CD14-positive monocyte (primary cell): ENCODE measurements around the gene LRRN2. TPM values are rescaled to one million over a fixed set of nuclear protein-coding genes. Genes with fewer than 3 reads are reported as not detected.

Experiments used
- DNase-seq, 3 donors: peaks; one replicate each; pipeline ENCODE4 v3.0.0-alpha.2; 2011 to 2022
- H2AFZ ChIP-seq: 2 replicates; pipeline ENCODE4 v1.6.0; 2012; ENCODE audit warnings: mild to moderate bottlenecking, low read depth, low read length, inconsistent platforms; ENCODE audit not compliant: insufficient read depth, poor library complexity, severe bottlenecking
- H3K27ac ChIP-seq, 2 donors: 1 replicate in 1 of 2; 2 replicates in 1 of 2; pipeline ENCODE4 v1.5.1; 2012 to 2013; ENCODE audit warnings: low read length in 2 of 2, control low read depth in 1 of 2, inconsistent platforms in 1 of 2, low read depth in 1 of 2, mild to moderate bottlenecking in 1 of 2
- H3K27me3 ChIP-seq, 2 donors: one replicate each; pipeline versions ENCODE4 v1.6.0 to v1.6.1; 2011 to 2013; ENCODE audit warnings: low read length in 2 of 2; ENCODE audit not compliant: control insufficient read depth in 2 of 2, insufficient read depth in 2 of 2
- H3K36me3 ChIP-seq, 2 donors: replicated peaks in 1 of 2; 1 replicate in 1 of 2; 2 replicates in 1 of 2; pipeline versions ENCODE4 v1.5.1 to v1.6.1; 2012 to 2013; ENCODE audit warnings: low read length in 2 of 2, control low read depth in 1 of 2, inconsistent platforms in 1 of 2, mild to moderate bottlenecking in 1 of 2; ENCODE audit not compliant: insufficient read depth in 2 of 2, control insufficient read depth in 1 of 2
- H3K4me1 ChIP-seq, 2 donors: 1 replicate in 1 of 2; 2 replicates in 1 of 2; pipeline versions ENCODE4 v1.5.1 to v1.6.1; 2012 to 2013; ENCODE audit warnings: low read length in 2 of 2, control low read depth in 1 of 2, inconsistent platforms in 1 of 2, mild to moderate bottlenecking in 1 of 2, moderate library complexity in 1 of 2; ENCODE audit not compliant: insufficient read depth in 2 of 2, control insufficient read depth in 1 of 2
- H3K4me2 ChIP-seq: replicated peaks from 2 replicates; pipeline ENCODE3; 2012; ENCODE audit warnings: low read length, moderate library complexity, mild to moderate bottlenecking; ENCODE audit not compliant: poor library complexity, severe bottlenecking; ENCODE audit errors: extremely low read depth
- H3K4me3 ChIP-seq, 3 experiments: fragments of 200-600 bp in 1 of 3; sonication (generic) in 1 of 3; replicated peaks in 1 of 3; 1 replicate in 2 of 3; 2 replicates in 1 of 3; pipeline ENCODE4 v1.5.1; 2011 to 2013; ENCODE audit warnings: low read length in 3 of 3, mild to moderate bottlenecking in 3 of 3, control low read depth in 2 of 3, low read depth in 2 of 3, inconsistent platforms in 1 of 3, moderate library complexity in 1 of 3
- H3K79me2 ChIP-seq: 2 replicates; pipeline ENCODE4 v1.6.0; 2012; ENCODE audit warnings: mild to moderate bottlenecking, control low read depth, inconsistent platforms, low read length, moderate library complexity; ENCODE audit not compliant: insufficient read depth
- H3K9ac ChIP-seq: 2 replicates; pipeline ENCODE4 v1.6.0; 2017; ENCODE audit warnings: low read length, mild to moderate bottlenecking; ENCODE audit not compliant: insufficient read depth, poor library complexity, severe bottlenecking
- H3K9me3 ChIP-seq, 2 donors: replicated peaks in 1 of 2; 1 replicate in 1 of 2; 2 replicates in 1 of 2; pipeline versions ENCODE4 v1.5.1 to v1.6.1; 2012 to 2013; ENCODE audit warnings: low read length in 2 of 2, control low read depth in 1 of 2; ENCODE audit not compliant: control insufficient read depth in 1 of 2, insufficient read depth in 1 of 2
- H4K20me1 ChIP-seq: 2 replicates; pipeline ENCODE4 v1.6.0; 2012; ENCODE audit warnings: mild to moderate bottlenecking, low read length, control low read depth, moderate library complexity; ENCODE audit not compliant: insufficient read depth
- H3K27ac Mint-ChIP-seq, 7 donors: one replicate each; pipeline ENCODE4 v1.8.0; 2020; ENCODE audit warnings: mild to moderate bottlenecking in 7 of 7, mixed read lengths in 7 of 7, moderate library complexity in 6 of 7, inconsistent platforms in 2 of 7
- H3K27me3 Mint-ChIP-seq, 3 donors: one replicate each; pipeline ENCODE4 v1.8.0; 2021 to 2022; ENCODE audit warnings: low read depth in 3 of 3, mild to moderate bottlenecking in 3 of 3, mixed read lengths in 3 of 3, moderate library complexity in 3 of 3, inconsistent platforms in 1 of 3
- H3K36me3 Mint-ChIP-seq, 2 donors: one replicate each; pipeline ENCODE4 v1.8.0; 2020; ENCODE audit warnings: mixed read lengths in 2 of 2, inconsistent platforms in 1 of 2, mild to moderate bottlenecking in 1 of 2
- H3K4me1 Mint-ChIP-seq: one replicate; pipeline ENCODE4 v1.8.0; 2020; ENCODE audit warnings: mild to moderate bottlenecking, mixed read lengths
- H3K4me3 Mint-ChIP-seq, 2 donors: one replicate each; pipeline ENCODE4 v1.8.0; 2020; ENCODE audit warnings: mild to moderate bottlenecking in 2 of 2, mixed read lengths in 2 of 2, moderate library complexity in 1 of 2
- H3K9me3 Mint-ChIP-seq, 7 donors: one replicate each; pipeline ENCODE4 v1.8.0; 2020 to 2022; ENCODE audit warnings: mixed read lengths in 7 of 7, mild to moderate bottlenecking in 6 of 7, moderate library complexity in 6 of 7, inconsistent platforms in 2 of 7
- CTCF ChIP-seq: fragments of 200-600 bp; IDR thresholded peaks from one replicate; pipeline ENCODE4 v1.8.0; 2022; ENCODE audit warnings: antibody characterized with exemption, mild to moderate bottlenecking
- WGBS: methylation state at CpG from one replicate; pipeline ENCODE4 v1.1.5; 2013; ENCODE audit warnings: missing lambda C conversion rate; ENCODE audit not compliant: insufficient coverage; 5-methylcytosine and 5-hydroxymethylcytosine counted together
- intact Hi-C, 2 donors: fragments of 100-400 bp; cut with micrococcal nuclease; formaldehyde crosslinking; loops; one replicate each; pipeline versions ENCODE4 v1.15.0 to v1.15.1; 2023
- polyA plus RNA-seq, 3 donors: library from polyadenylated mRNA; depleted of rRNA in 1 of 3; unstranded in 2 of 3; stranded (reverse) in 1 of 3; fragments of 300-500 nt in 2 of 3; fragments of >200 nt in 1 of 3; fragmentation: Illumina TruSeq in 2 of 3; gene quantifications; 1 replicate in 2 of 3; 2 replicates in 1 of 3; pipeline ENCODE4 v1.2.3, GENCODE V29; 2012 to 2021

Gene LRRN2
- polyA plus RNA-seq, 3 donors: not detected

DNA sequence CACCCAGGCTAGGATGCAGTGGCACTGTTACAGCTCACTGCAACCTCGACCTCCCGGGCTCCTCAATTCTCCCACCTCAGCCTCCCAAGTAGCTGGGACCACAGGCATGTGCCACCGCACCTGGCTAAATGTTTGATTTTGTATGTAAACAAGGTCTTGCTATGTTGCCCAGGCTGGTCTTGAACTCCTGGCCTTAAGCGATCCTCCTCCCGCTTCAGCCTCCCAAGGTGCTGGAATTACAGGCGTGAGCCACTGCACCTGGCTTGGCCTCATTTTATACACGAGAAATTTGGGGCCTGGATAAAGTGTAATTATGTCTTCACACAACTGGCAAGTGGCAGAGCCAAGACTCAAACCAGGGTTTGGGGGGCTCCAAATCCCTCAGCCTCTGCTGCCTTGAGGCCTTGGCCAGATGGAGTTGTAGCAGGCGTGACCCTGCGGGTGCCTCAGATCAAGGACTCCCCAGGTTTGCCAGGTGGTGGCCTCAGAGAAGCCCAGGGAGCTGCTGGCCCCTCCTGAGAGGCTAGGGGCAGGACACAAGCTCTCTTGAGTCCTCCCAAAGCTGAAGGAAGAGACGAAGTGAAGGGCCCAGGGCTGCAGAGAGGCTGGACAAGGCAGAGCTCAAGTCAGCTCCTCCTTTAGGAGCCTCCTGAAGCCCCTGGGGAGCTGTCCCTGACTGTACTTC lies 107.6 kb downstream of the LRRN2 start:
- no peak for DNase-seq
- TF ChIP-seq CTCF: no peak
- H3K4me3 Mint-ChIP-seq: no peak overlapping the region
- peaks cover 0 to 2% (median 0%) of the 10 kb centered on the region in 7 donors for H3K9me3 Mint-ChIP-seq
- peaks cover 13 to 47% of the 10 kb centered on the region in 2 donors for H3K36me3 ChIP-seq
- H3K36me3 Mint-ChIP-seq: peaks cover 42 to 67% of the 10 kb centered on the region in 2 donors
- no peak overlapping the region for H2AFZ ChIP-seq
- peak overlapping the region; percentile 59 for H3K9ac ChIP-seq
- no peaks in the 10 kb centered on the region for H4K20me1 ChIP-seq
- intact Hi-C loops: no loop called here
- peaks cover 0 to 3% (median 0%) of the 10 kb centered on the region in 3 donors for H3K27me3 Mint-ChIP-seq
- peak overlapping the region in 1 of 3 experiments; percentile 70 for H3K4me3 ChIP-seq
- H3K79me2 ChIP-seq: no peaks in the 10 kb centered on the region
- no peak overlapping the region for H3K4me2 ChIP-seq
- peaks cover 9 to 18% of the 10 kb centered on the region in 2 donors for H3K4me1 ChIP-seq
- peaks cover 25% of the 10 kb centered on the region for H3K4me1 Mint-ChIP-seq
- H3K27ac ChIP-seq: peak overlapping the region in 1 of 2 donors; percentile 45
- H3K27ac Mint-ChIP-seq: peak overlapping the region in 5 of 7 donors; percentile 31 to 56 (median 50)
- no peaks in the 10 kb centered on the region for H3K27me3 ChIP-seq
- no peaks in the 10 kb centered on the region for H3K9me3 ChIP-seq
- 99% methylated on average over 7 of the region's 10 CpGs for WGBS

- no peak for DNase-seq
- Histone ChIP-seq H3K36me3 (peaks cover 19 to 47% of the 10 kb centered on the region in 2 donors), H2AFZ (no peak overlapping the region), H3K27ac (no peak overlapping the region), H3K9me3 (no peaks in the 10 kb centered on the region), H3K4me2 (no peak overlapping the region), H4K20me1 (no peaks in the 10 kb centered on the region), H3K9ac (no peak overlapping the region), H3K27me3 (no peaks in the 10 kb centered on the region), H3K4me1 (peaks cover 9 to 18% of the 10 kb centered on the region in 2 donors), H3K79me2 (no peaks in the 10 kb centered on the region), H3K4me3 (no peak overlapping the region)
- H3K27me3 Mint-ChIP-seq: peaks cover 0 to 3% (median 0%) of the 10 kb centered on the region in 3 donors
- peaks cover 25% of the 10 kb centered on the region for H3K4me1 Mint-ChIP-seq
- H3K27ac Mint-ChIP-seq: no peak overlapping the region
- WGBS: 93% methylated on average over 5 of the region's 8 CpGs
- TF ChIP-seq CTCF: no peak
- H3K9me3 Mint-ChIP-seq: peaks cover 0 to 2% (median 0%) of the 10 kb centered on the region in 7 donors
- peaks cover 48 to 69% of the 10 kb centered on the region in 2 donors for H3K36me3 Mint-ChIP-seq
- no peak overlapping the region for H3K4me3 Mint-ChIP-seq
- intact Hi-C loops: no loop called here
These were observed 109.1 kb downstream of the LRRN2 start for GRCh38 chr1:204576422-204576821.
